ENCODE results near the gene TTC8.

The TTC8 gene

GRCh38 chr14:88868558-88869159 is 44.2 kb downstream of the TTC8 start:
- peak; percentile 13 for DNase-seq (ENCODE audit: low read depth)

GRCh38 chr14:88870777-88871176 is 46.3 kb downstream of the TTC8 start:
- DNase-seq (ENCODE audit: low read depth), result no peak

GRCh38 chr14:88871429-88871828 is 47.0 kb downstream of the TTC8 start:
- no peak for DNase-seq (ENCODE audit: low read depth)

- DNase-seq (ENCODE audit: low read depth), result peak; percentile 28
Observed at GRCh38 chr14:88872976-88873375, 48.5 kb downstream of the TTC8 start.

- DNase-seq (ENCODE audit: low read depth), result no peak
Observed at GRCh38 chr14:88877192-88877591, 52.7 kb downstream of the TTC8 start.

GRCh38 chr14:88879022-88879421 is 54.6 kb downstream of the TTC8 start:
- DNase-seq (ENCODE audit: low read depth), result peak; percentile 25

GRCh38 chr14:88882236-88882635 is 57.8 kb downstream of the TTC8 start:
- no peak for DNase-seq (ENCODE audit: low read depth)

GRCh38 chr14:88895116-88895515 is 70.7 kb downstream of the TTC8 start:
- DNase-seq (ENCODE audit: low read depth), result no peak

GRCh38 chr14:88901189-88901588 is 76.7 kb downstream of the TTC8 start:
- no peak for DNase-seq (ENCODE audit: low read depth)

GRCh38 chr14:88901991-88902390 is 77.5 kb downstream of the TTC8 start:
- DNase-seq (ENCODE audit: low read depth), result no peak

- no peak for DNase-seq (ENCODE audit: low read depth)
Observed at GRCh38 chr14:88902850-88903249, 78.4 kb downstream of the TTC8 start.

- no peak for DNase-seq (ENCODE audit: low read depth)
Observed at GRCh38 chr14:88904206-88904647, 79.8 kb downstream of the TTC8 start.

GRCh38 chr14:88904864-88905263 is 80.4 kb downstream of the TTC8 start:
- DNase-seq (ENCODE audit: low read depth), result no peak

GRCh38 chr14:88908216-88908615 is 83.8 kb downstream of the TTC8 start:
- DNase-seq (ENCODE audit: low read depth), result no peak

GRCh38 chr14:88910386-88910785 is 85.9 kb downstream of the TTC8 start:
- DNase-seq (ENCODE audit: low read depth), result no peak

- DNase-seq (ENCODE audit: low read depth), result no peak
Observed at GRCh38 chr14:88911809-88912208, 87.4 kb downstream of the TTC8 start.

- DNase-seq (ENCODE audit: low read depth), result no peak
Observed at GRCh38 chr14:88914956-88915355, 90.5 kb downstream of the TTC8 start.

GRCh38 chr14:88919502-88919901 is 95.1 kb downstream of the TTC8 start:
- no peak for DNase-seq (ENCODE audit: low read depth)

Data from stromal cell of bone marrow (primary cell).